GM12873 (cell line): Measurements from ENCODE around the gene FRYL.

Source experiments
- CTCF ChIP-seq: IDR thresholded peaks from 2 replicates; pipeline ENCODE4 v1.5.1; 2012; ENCODE audit warnings: low read depth, mild to moderate bottlenecking, moderate library complexity, low read length, control low read depth; ENCODE audit not compliant: insufficient read depth; ENCODE audit errors: missing control alignments

Gene FRYL

GRCh38 chr4:48708610-48709009 lies 71.5 kb downstream of the FRYL start:
- TF ChIP-seq CTCF: no peak

- TF ChIP-seq CTCF: no peak
These were observed 73.3 kb downstream of the FRYL start for GRCh38 chr4:48706736-48707135.

GRCh38 chr4:48705609-48706008 lies 74.5 kb downstream of the FRYL start:
- TF ChIP-seq CTCF: no peak

GRCh38 chr4:48704091-48704802 lies 75.8 kb downstream of the FRYL start:
- TF ChIP-seq CTCF: no peak

GRCh38 chr4:48699475-48699874 lies 80.6 kb downstream of the FRYL start:
- no peak for TF ChIP-seq CTCF

- no peak for TF ChIP-seq CTCF
These were observed 81.8 kb downstream of the FRYL start for GRCh38 chr4:48698029-48698971.

GRCh38 chr4:48694824-48695223 lies 85.3 kb downstream of the FRYL start:
- no peak for TF ChIP-seq CTCF
